ENCODE data around the gene PAX8.

PAX8 gene

DNA sequence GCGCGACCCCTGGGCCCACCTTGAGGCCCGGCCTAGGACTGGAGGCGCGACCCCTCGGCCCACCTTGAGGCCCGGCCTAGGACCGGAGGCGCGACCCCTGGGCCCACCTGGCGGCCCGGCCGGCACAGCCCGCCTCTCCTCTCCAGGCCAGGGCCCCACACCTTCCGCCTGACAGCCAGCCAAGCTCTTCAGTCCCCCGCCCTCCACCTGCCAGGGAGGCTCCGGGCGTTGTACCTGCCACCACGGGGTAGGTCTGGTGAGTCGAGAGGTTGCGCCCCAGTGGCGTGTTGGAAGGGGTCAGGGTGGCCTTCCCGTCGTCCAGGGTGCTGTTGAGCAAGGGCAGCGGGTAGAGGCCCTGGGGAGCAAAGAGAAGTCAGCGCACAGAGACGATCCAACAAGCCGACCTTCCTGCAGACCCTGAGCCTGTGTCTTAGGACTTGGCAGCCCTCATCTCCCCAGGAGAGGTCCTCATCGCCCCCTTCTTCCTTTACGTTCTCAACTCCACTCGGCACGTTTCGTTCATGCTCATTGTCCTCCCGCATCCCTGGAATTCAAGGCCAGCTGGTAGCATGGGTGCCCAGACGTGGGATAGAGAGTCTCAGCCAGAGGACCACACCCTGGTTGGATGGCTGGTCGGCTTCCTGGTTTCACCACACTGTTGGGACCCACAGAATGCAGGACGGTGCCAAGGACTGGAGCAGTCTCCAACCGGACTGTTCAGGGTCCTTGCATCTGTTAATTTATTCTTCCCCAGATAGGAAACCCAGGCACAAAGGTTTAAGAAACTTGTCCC is 42.2 kb downstream of the PAX8 start:
- no peak for DNase-seq

DNA sequence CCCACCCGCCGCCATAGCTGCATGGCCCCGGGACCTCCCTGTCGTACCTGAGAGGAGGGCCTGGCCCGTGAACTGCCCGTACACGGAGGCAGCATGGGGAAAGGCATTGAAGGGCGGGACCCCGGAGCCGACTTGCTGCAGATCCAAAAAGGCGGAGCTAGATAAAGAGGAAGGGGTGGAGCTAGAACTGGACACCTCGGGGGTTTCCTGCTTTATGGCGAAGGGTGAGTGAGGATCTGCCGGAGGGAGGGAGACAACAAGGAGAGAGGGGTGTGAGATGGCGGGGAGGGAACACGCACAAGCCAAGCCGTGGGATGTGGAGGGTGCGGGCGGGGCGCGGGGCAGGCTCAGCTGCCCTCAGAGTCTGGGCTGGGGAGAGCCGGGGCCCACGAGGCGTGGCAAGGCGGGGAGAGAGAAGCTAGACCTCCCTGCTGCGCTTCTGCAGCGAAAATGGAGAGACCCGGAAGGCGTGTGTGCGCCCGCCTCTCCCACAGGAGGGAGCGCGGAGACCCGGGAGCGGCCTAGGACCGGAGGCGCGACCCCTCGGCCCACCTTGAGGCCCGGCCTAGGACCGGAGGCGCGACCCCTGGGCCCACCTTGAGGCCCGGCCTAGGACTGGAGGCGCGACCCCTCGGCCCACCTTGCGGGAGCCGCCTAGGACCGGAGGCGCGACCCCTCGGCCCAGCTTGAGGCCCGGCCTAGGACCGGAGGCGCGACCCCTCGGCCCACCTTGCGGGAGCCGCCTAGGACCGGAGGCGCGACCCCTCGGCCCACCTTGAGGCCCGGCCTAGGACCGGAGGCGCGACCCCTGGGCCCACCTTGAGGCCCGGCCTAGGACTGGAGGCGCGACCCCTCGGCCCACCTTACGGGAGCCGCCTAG is 43.1 kb downstream of the PAX8 start:
- DNase-seq = peak; percentile 33 to 49

DNA sequence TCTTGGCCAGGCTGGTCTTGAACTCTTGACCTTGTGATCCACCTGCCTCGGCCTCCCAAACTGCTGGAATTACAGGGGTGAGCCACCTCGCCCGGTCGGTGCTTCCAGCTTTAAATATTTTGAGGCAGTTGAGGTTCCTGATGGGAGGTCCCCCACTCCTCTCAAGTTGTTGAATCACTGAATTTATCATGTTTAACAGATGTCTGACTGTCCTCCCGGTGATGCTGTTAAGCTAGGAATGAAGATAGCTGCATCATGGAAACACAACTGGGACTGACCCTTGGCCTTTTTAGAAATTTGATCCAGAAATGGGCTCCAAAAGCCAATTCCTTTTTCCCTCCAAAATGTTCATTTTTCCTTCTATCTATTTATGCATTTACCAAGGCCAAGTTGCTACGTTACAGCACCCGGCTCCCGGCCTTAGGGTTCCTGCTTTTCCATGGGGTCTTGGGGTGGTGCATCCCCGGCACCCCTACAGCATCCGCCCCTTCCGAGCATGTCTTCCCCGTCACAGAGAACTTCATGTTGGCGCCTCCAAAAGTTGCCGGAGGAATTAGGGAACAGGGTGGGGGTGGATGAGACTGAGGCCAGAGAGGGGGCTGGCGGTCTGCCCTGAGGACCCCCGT is 43.9 kb downstream of the PAX8 start:
- DNase-seq = no peak

DNA sequence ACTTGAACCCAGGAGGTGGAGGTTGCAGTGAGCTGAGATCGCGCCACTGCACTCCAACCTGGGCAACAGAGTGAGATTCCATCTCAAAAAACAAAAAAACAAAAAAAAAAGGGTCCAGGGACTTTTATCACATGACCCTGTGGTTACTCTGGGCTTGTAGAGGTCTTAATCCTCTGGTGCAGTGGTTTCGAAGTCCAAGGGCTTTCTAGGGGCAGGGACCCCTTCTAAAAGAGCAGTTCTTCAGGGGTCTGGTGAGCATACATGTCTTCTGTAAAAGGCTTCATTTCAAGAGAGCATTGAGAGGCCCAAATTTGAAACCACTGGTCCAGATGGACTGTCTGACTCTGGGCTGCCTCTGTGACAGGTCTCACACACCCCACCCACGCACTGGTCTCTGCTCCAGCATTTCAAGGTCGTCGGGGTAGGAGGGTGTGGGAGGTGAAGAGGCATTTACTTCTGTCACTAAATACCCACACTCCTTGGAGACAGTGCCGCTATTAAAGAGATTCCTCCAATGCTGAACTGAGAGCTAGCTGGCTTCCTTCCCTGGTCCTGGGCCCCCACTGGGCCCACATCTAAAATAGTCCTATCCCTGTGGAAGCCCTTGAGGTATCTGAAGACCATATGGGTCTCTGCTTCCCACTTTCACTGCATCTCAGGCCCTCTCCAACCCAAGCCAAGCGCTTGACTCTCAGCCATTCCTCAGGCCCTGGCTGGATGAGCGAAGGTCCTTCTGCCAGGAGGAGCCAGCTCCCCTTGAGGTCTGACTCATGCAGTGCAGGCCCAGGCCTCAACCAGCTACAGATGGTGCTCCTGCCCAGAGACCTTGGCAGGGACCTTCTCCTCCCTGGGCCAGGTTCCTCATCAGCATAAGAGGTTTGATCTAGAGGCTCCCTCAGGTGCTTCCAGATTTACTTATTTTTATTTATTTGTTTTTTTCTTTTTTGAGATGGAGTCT is 44.8 kb downstream of the PAX8 start:
- no peak for DNase-seq

DNA sequence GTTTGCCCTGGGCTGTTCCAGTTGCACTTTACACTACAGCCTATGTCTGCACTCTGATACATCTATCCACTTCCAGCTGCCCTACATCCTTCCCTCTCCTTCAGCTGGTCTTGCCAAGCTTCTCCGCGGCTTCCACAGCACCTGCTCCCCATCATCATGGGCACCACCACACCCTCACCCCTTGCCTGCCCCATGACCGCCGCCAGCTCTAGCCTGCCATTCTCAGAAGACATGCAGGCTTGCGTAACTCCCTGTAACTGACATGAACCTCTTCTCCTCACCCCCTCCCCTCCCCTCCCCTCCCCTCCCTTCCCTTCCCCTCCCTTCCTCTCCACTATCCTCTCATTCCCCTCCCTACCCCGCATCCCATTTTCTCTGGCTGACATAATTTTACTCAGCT is 46.0 kb downstream of the PAX8 start:
- DNase-seq = no peak

DNA sequence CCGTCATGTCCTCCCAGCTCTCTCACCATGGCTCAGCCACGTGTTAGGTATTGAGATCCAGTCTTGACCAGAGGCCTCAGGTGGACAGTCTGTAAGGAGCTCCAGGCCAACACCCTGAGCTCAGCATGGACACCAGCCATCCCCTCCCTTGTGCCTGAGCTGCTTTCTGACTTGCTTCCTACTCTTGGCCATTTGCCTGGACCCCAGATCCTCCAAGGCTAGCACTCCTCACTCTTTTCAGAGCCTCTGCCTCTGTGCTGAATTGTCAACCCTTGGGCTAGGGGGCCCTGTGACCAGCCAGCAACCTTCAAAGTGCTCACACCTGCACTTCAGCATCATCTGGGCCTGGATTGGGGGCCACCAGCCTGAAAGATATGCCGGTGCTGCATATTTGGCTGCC is 46.6 kb downstream of the PAX8 start:
- DNase-seq = no peak

DNA sequence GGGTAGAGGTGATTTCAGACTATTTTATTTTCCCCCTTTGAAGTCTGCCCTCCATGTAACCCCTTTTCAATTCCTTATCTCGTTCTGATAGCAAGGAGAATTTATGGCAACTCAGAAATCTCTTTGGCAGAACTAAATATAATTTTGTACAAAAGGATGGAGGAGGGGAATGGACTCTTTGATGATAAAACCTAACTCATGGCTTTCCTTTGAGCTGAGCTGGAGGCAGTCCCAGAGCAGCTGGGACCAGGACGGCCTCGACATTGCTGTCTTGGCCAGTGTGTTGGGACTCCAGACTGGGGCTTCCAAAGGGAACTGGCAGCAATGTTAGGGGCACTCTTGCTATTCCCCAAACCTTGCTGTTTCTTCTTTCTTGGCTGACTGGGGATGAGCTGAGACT is 47.7 kb downstream of the PAX8 start:
- DNase-seq = no peak

DNA sequence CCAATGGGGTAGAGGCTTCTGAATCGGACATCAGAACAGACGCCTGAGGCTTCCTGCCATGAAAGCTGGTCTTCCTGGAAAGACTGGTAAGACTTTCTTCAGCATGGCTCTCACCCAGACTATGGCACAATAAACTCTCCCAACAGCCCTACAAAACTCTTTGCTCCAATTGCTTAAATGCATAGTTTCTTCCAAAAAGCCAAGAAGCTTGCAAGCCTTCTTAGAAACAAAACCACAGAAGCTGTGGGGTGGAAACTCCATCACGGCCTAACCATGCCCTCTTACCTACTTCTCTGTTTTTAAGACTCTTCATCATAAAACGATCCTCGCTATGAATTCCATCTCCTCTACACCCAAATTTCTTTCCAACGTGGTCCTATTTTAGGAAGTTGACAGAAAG is 48.2 kb downstream of the PAX8 start:
- no peak for DNase-seq

DNA sequence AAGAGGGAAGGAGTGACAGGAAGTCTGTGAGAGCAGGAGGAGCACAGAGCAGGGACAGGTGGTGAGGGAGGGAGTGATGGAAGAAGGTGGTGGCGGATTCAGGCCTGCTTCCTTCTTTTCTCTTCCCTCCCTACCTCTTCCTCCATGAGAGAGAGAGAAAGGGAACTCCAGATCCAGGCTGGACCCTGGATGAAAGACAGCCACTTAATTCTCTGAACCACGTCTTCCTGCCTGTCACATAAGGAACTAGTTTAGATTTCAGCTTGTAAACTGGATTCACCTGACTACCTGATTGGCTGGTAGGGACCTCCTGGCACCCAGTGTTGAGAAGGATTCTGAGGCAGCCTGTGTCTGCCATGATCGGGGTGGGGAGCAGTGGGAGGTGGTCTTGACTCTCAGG is 48.9 kb downstream of the PAX8 start:
- no peak for DNase-seq

DNA sequence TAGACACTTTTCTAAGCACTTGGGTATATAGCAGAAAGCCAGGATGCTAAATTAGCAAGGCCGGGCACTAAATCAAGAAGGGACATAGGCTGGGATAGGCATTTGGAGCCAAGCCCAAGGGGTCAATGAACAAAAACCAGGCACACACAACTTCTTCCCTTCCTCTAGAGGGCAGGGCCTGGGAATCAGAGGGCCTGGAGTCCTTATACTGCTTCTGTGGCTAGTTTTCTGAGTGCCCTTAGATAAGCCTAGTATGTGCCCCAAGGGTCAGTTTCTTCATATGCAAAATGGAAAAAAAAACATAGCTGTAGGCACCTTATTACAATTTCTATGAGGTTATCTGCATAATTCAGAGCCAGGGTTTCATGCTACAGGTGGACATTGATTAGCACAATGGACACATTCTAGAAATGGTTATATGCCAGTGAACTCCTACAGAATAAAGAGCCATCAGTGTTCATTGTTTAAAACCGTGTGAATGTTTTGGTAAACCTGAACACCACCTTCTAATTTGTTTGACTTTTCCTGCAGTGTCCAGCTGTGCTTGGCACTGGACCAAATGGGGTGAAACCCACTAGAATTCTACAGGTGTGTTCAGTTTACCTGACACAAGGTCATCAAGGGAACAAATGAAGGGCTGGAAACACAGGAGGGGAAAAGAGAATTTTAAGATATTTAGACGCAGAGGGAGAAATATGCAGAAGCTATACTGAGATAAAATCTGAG is 49.6 kb downstream of the PAX8 start:
- DNase-seq = no peak

DNA sequence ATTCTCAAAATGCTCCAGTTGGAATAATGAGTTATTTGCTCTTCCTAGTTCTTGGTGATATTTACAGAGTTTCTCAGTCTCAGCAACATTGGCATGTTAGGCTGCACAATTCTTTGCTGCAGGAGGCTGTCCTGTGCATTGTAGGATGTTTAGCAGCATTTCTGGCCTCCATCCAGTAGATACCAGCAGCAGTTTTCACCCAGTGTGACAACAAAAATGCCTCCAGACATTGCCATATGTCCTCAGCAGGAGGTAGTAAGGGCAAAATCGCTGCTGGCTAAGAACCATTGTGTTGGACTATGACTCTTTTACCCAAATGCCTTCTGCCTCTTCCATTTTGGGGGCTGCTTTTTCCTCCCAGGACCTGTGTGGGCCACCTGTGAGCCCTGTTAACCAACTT is 50.4 kb downstream of the PAX8 start:
- no peak for DNase-seq

DNA sequence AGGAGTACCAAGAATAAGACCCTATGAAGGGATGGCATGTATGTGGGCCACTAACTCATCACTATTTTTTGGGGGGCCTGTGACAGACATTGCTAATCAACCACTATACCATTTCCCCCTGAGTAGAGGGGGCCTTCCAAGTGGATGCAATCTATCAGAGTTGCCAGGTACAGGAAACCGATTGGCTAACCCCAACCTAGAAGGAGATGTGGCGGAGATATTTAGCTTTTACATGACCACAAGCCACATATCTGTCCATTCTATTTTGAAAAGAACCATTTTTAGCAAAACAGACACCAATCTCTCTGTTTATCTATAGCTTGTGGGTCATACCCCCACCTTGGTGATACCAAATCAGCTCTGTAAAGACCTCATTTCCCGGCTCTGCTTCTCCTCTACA is 51.0 kb downstream of the PAX8 start:
- no peak for DNase-seq

DNA sequence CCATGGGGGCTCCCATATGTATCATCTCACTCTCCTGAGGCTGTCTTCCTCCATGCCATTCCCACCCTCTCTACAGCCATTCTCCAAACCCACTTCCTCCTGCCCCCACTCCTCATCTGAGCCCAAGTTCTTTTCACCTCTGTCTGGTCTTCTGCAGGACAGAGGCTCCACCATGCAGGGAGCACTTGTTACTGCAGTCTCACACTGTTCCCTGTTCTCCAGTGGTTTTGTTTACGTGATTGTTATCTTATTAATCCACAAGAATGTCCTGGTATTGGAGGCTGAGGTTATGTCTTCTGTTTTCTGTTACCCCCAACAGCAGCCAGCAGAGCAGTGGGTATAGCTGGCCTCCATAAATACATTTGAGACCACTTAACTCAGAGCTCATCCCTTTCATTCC is 51.4 kb downstream of the PAX8 start:
- no peak for DNase-seq

DNA sequence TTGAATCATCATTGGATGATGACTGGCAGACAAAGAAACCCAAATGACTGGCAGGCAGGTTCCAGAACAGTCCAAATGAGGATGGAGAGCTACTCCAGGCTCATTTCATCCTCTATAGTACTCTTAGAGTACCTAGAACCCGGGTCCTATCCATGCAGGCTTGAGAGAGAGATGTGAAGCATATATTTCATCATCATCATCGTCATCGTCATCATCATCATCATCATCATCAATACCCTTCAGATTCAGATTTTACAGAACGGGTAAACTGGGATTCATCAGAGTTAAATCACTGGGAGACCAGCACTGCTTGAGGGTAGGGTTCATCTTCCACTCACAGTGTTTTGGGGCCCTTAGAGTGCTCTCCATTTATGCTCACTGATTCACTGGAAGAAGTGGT is 52.3 kb downstream of the PAX8 start:
- no peak for DNase-seq

DNA sequence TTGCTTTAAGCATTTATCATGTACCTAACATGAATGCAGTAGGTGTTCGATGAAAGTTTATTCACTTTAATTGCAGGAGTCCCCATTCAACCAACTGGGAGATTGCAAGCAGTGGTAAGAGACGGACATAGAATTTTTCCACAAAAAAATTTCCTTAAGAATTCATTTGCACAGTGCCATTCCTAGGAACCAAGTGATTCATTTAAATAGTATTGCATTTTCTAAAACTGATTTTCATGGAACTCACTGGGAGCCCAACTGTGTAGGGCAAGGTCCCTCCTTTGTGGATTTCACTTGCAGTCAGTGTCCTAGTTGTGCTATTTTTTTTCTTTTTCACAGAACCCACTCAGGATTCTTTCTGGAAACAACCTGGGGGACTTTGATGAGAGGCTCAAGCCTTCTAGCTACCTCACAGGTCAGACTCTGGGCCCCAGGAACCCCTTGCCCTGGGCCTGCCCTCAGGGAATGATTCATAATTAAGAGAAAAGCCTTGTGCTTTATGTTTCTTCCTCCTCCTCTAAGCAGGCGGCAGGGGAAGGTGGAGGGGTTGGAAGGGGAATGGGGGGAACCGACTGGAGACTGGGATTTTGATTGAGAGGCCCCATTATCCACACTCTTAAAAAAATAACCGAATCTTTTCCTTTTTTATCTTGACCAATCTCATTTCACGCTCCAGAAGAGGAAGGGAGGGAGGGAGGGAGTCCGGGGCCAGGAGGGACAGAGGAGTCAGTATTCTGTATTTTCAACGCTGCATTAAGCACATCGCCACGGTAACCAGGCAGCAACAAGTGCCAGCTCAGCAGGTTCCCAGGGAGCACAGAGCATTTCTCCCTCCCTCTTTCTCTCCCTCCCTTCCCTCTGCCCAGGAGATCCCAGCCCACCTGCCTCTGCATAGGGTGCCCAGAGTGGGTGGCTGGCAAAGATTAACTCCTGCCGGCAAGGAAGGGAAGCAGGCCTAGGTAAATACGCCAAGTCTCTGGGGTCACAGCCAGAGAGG is 53.2 kb downstream of the PAX8 start:
- DNase-seq = no peak

DNA sequence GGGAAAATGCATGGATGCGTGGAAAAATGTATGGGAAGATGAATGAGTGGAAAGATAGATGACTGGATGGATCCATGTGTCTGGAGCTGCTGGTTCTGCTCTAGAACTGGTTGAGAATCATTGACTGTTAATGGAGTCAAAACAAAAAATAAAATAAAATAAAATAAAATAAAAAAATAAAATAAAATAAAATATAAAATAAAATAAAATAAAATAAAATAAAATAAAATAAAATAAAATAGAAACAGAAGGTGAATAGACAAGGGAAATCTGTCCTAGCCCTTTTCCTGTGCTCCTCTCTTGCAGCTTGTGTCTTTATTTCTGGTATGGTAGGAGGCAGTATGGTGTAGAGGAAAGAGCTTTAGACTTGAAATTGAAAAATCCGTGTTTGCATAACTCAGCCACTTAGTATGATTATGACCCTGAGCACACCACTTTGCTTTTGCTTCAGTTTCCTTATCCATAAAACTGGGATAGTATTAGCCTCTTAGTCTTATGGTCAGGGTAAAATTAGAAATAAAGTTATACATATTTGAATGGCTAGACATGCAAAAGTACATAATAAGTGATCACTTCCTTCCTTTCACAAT is 54.0 kb downstream of the PAX8 start:
- DNase-seq = no peak

DNA sequence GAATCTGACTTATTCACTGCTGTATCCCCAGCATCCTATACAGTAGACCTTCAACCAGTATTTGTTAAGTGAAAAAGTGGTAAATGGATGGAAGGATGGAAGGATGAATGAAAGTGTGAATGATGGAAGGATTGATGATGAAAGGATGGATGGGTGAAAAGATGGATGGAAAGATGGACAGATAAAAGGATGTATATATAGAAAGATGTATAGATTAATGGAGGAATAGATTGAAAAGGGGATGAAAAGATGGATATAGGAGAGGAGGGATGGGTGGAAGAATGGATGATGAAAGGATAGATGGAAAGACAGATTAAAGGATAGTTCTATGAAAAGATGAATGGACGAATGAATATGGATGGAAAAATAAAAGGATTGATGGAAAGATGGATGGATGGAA is 54.9 kb downstream of the PAX8 start:
- no peak for DNase-seq

DNA sequence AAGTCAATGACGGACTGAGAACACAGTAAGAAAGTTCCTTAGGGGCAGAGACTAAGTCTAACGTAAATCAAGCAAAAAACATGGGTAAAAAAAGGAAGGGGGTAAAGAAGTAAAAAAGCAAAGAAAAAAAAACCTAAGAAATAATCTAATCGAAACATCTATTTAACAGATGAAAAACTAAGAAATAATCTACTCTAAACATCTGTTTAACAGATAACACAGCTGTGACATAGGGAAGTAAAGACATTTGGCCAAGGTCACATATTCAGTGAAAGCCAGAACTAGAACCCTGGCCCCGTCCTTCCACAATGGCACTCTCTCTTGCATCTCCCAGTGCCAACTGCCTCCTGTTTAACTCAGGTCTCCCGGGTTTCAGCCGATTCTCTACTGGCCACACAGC is 56.9 kb downstream of the PAX8 start:
- no peak for DNase-seq

DNA sequence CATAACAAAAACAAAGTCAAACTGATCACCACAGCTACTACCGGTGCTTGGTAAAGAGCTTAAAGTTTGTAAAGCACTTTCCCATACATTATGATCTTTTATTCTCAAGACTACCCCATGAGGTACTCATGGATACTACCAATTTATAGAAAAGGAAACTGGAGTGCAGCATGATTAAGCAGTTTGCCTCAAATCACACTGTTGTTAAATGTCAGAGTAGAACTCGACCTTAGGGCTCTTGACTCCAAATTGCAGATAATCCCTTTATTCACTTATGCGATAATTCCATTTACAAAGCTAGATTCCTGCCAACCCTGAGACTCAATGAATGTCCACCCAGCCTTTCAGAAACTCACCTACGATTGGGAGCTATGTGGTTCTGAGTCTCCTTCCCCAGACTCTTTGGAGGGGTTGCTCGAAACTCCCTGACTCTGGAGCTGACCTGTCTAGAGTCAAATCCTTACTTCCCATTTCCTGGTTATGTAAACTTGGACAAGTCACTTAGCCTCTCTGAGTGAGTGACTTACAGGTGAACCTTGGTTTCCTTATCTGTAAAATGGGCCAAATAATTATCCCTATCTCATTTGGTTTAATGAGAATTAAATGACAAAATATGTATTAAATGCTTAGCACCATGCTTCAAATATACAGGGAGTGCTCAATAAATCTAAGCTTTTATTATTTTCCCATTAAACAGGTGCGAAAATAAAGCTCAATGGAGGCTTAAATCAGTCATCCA is 57.6 kb downstream of the PAX8 start:
- no peak for DNase-seq
